ENCODE data around the gene CFAP221. TPM values are rescaled to one million over a fixed set of nuclear protein-coding genes. Genes with fewer than 3 reads are reported as not detected.
"Not testable (repeated sequence)": the region's sequence is repeated elsewhere in the genome, so short reads cannot be mapped to it uniquely, and the experiment has no call there.

Gene CFAP221
- total RNA-seq, 5 donors from 2014 or later (not counting 1 experiment from before 2014, with no cell fraction given) = not detected

- Histone ChIP-seq H3K4me3 (ENCODE audit: control insufficient read depth in 1 of 2, extremely low read depth in 1 of 2, low read length in 1 of 2) (no peak overlapping the region), H3K4me1 (ENCODE audit: control insufficient read depth in 1 of 2, extremely low read depth in 1 of 2, insufficient read depth in 2 of 2, low read length in 2 of 2) (no peaks in the 10 kb centered on the region), H3K36me3 (ENCODE audit: control insufficient read depth in 2 of 2, extremely low read depth in 1 of 2, insufficient read depth in 1 of 2, low read length in 1 of 2) (no peaks in the 10 kb centered on the region), H3K27ac (ENCODE audit: low read length) (no peak overlapping the region), H3K9me3 (no peaks in the 10 kb centered on the region), H3K27me3 (replicated peaks in 1 of 2; ENCODE audit: control insufficient read depth in 2 of 2, extremely low read depth in 1 of 2, insufficient read depth in 2 of 2, low read length in 1 of 2) (peaks cover 0 to 5% of the 10 kb centered on the region in 2 experiments)
- no peaks in the 10 kb centered on the region for H3K4me1 Mint-ChIP-seq
- CTCF ChIA-PET = no interaction called here
- no peak for ATAC-seq (replicated peaks in 1 of 4)
- H3K36me3 Mint-ChIP-seq = no peaks in the 10 kb centered on the region
- WGBS (ENCODE audit: insufficient coverage) = 80% methylated on average over 4 of the region's 4 CpGs
- POLR2A ChIA-PET = no interaction called here
- no peak overlapping the region for H3K27ac Mint-ChIP-seq
- no peaks in the 10 kb centered on the region for H3K9me3 Mint-ChIP-seq
- peaks cover 33 to 35% of the 10 kb centered on the region in 2 donors for H3K27me3 Mint-ChIP-seq
- no peak overlapping the region for H3K4me3 Mint-ChIP-seq
- DNase-seq = no peak
These were observed 60.8 kb downstream of the CFAP221 start for GRCh38 chr2:119605096-119605495.

GRCh38 chr2:119606674-119607073 lies 62.4 kb downstream of the CFAP221 start:
- H3K4me3 Mint-ChIP-seq = no peak overlapping the region
- H3K27me3 ChIP-seq (replicated peaks in 1 of 2; ENCODE audit: control insufficient read depth in 2 of 2, extremely low read depth in 1 of 2, insufficient read depth in 2 of 2, low read length in 1 of 2) = peaks cover 0 to 10% of the 10 kb centered on the region in 2 experiments
- H3K27ac ChIP-seq (ENCODE audit: low read length) = no peak overlapping the region
- ChIA-PET POLR2A (no interaction called here), CTCF (no interaction called here)
- ATAC-seq (replicated peaks in 1 of 4) (no peak), DNase-seq (no peak)
- no peaks in the 10 kb centered on the region for H3K36me3 Mint-ChIP-seq
- WGBS (ENCODE audit: insufficient coverage) = 75% methylated on average over 1 of the region's 1 CpG
- H3K9me3 Mint-ChIP-seq = no peaks in the 10 kb centered on the region
- H3K27me3 Mint-ChIP-seq = peaks cover 37 to 39% of the 10 kb centered on the region in 2 donors
- H3K36me3 ChIP-seq (ENCODE audit: control insufficient read depth in 2 of 2, extremely low read depth in 1 of 2, insufficient read depth in 1 of 2, low read length in 1 of 2) = no peaks in the 10 kb centered on the region
- no peaks in the 10 kb centered on the region for H3K4me1 Mint-ChIP-seq
- H3K4me3 ChIP-seq (ENCODE audit: control insufficient read depth in 1 of 2, extremely low read depth in 1 of 2, low read length in 1 of 2) = no peak overlapping the region
- H3K4me1 ChIP-seq (ENCODE audit: control insufficient read depth in 1 of 2, extremely low read depth in 1 of 2, insufficient read depth in 2 of 2, low read length in 2 of 2) = no peaks in the 10 kb centered on the region
- H3K9me3 ChIP-seq = no peaks in the 10 kb centered on the region
- no peak overlapping the region for H3K27ac Mint-ChIP-seq

GRCh38 chr2:119608553-119608952 lies 64.3 kb downstream of the CFAP221 start:
- no peak overlapping the region for H3K4me3 ChIP-seq (ENCODE audit: control insufficient read depth in 1 of 2, extremely low read depth in 1 of 2, low read length in 1 of 2)
- ATAC-seq (replicated peaks in 1 of 4) (no peak), DNase-seq (no peak)
- Mint-ChIP-seq H3K27me3 (peaks cover 36 to 40% of the 10 kb centered on the region in 2 donors), H3K4me3 (no peak overlapping the region), H3K27ac (no peak overlapping the region), H3K4me1 (no peaks in the 10 kb centered on the region), H3K9me3 (peaks cover 3 to 11% (median 3%) of the 10 kb centered on the region in 3 donors), H3K36me3 (no peaks in the 10 kb centered on the region)
- H3K4me1 ChIP-seq (ENCODE audit: control insufficient read depth in 1 of 2, extremely low read depth in 1 of 2, insufficient read depth in 2 of 2, low read length in 2 of 2) = no peaks in the 10 kb centered on the region
- no peaks in the 10 kb centered on the region for H3K9me3 ChIP-seq
- H3K36me3 ChIP-seq (ENCODE audit: control insufficient read depth in 2 of 2, extremely low read depth in 1 of 2, insufficient read depth in 1 of 2, low read length in 1 of 2) = no peaks in the 10 kb centered on the region
- 56% methylated on average over 1 of the region's 3 CpGs for WGBS (ENCODE audit: insufficient coverage)
- CTCF ChIA-PET = no interaction called here
- peaks cover 0 to 10% of the 10 kb centered on the region in 2 experiments for H3K27me3 ChIP-seq (replicated peaks in 1 of 2; ENCODE audit: control insufficient read depth in 2 of 2, extremely low read depth in 1 of 2, insufficient read depth in 2 of 2, low read length in 1 of 2)
- no peak overlapping the region for H3K27ac ChIP-seq (ENCODE audit: low read length)
- POLR2A ChIA-PET = no interaction called here

GRCh38 chr2:119609337-119609736 lies 65.1 kb downstream of the CFAP221 start:
- H3K27ac Mint-ChIP-seq = no peak overlapping the region

GRCh38 chr2:119614140-119614539 lies 69.9 kb downstream of the CFAP221 start:
- H3K4me1 ChIP-seq (ENCODE audit: control insufficient read depth in 1 of 2, extremely low read depth in 1 of 2, insufficient read depth in 2 of 2, low read length in 2 of 2); POLR2A ChIA-PET; H3K27ac ChIP-seq (ENCODE audit: low read length); CTCF ChIA-PET; H3K27ac Mint-ChIP-seq; H3K4me3 ChIP-seq (ENCODE audit: control insufficient read depth in 1 of 2, extremely low read depth in 1 of 2, low read length in 1 of 2); H3K4me3 Mint-ChIP-seq; DNase-seq; H3K9me3 ChIP-seq; H3K4me1 Mint-ChIP-seq; ATAC-seq (replicated peaks in 1 of 4); H3K36me3 ChIP-seq (ENCODE audit: control insufficient read depth in 2 of 2, extremely low read depth in 1 of 2, insufficient read depth in 1 of 2, low read length in 1 of 2); H3K36me3 Mint-ChIP-seq: not testable (repeated sequence)
- H3K9me3 Mint-ChIP-seq = peaks cover 20 to 35% (median 25%) of the 10 kb centered on the region in 3 donors
- H3K27me3 Mint-ChIP-seq = peaks cover 27 to 33% of the 10 kb centered on the region in 2 donors
- peaks cover 0 to 39% of the 10 kb centered on the region in 2 experiments for H3K27me3 ChIP-seq (replicated peaks in 1 of 2; ENCODE audit: control insufficient read depth in 2 of 2, extremely low read depth in 1 of 2, insufficient read depth in 2 of 2, low read length in 1 of 2)

More at GRCh38 chr2:119609337-119609736, 65.1 kb downstream of the CFAP221 start:
- H3K4me3 ChIP-seq (ENCODE audit: control insufficient read depth in 1 of 2, extremely low read depth in 1 of 2, low read length in 1 of 2) = no peak overlapping the region
- Mint-ChIP-seq H3K27me3 (peaks cover 36 to 37% of the 10 kb centered on the region in 2 donors), H3K36me3 (no peaks in the 10 kb centered on the region), H3K4me3 (no peak overlapping the region), H3K4me1 (no peaks in the 10 kb centered on the region), H3K9me3 (peaks cover 8 to 19% (median 10%) of the 10 kb centered on the region in 3 donors)
- ATAC-seq (replicated peaks in 1 of 4) = no peak
- DNase-seq = no peak
- no peak overlapping the region for H3K27ac ChIP-seq (ENCODE audit: low read length)
- no peaks in the 10 kb centered on the region for H3K36me3 ChIP-seq (ENCODE audit: control insufficient read depth in 2 of 2, extremely low read depth in 1 of 2, insufficient read depth in 1 of 2, low read length in 1 of 2)
- POLR2A ChIA-PET = no interaction called here
- no peaks in the 10 kb centered on the region for H3K4me1 ChIP-seq (ENCODE audit: control insufficient read depth in 1 of 2, extremely low read depth in 1 of 2, insufficient read depth in 2 of 2, low read length in 2 of 2)
- CTCF ChIA-PET = no interaction called here
- peaks cover 0 to 10% of the 10 kb centered on the region in 2 experiments for H3K27me3 ChIP-seq (replicated peaks in 1 of 2; ENCODE audit: control insufficient read depth in 2 of 2, extremely low read depth in 1 of 2, insufficient read depth in 2 of 2, low read length in 1 of 2)
- WGBS (ENCODE audit: insufficient coverage) = no CpG with 5 or more reads among the region's 2 CpGs
- H3K9me3 ChIP-seq = no peaks in the 10 kb centered on the region

GRCh38 chr2:119616421-119616820 lies 72.2 kb downstream of the CFAP221 start:
- H3K9me3 ChIP-seq = no peaks in the 10 kb centered on the region

GRCh38 chr2:119617455-119617854 lies 73.2 kb downstream of the CFAP221 start:
- DNase-seq = no peak
- Mint-ChIP-seq H3K9me3 (peaks cover 20 to 30% (median 21%) of the 10 kb centered on the region in 3 donors), H3K4me3 (no peak overlapping the region), H3K36me3 (no peaks in the 10 kb centered on the region), H3K27me3 (peaks cover 25 to 31% of the 10 kb centered on the region in 2 donors), H3K4me1 (no peaks in the 10 kb centered on the region), H3K27ac (no peak overlapping the region)
- Histone ChIP-seq H3K27ac (ENCODE audit: low read length) (no peak overlapping the region), H3K4me1 (ENCODE audit: control insufficient read depth in 1 of 2, extremely low read depth in 1 of 2, insufficient read depth in 2 of 2, low read length in 2 of 2) (no peaks in the 10 kb centered on the region), H3K36me3 (ENCODE audit: control insufficient read depth in 2 of 2, extremely low read depth in 1 of 2, insufficient read depth in 1 of 2, low read length in 1 of 2) (no peaks in the 10 kb centered on the region), H3K27me3 (replicated peaks in 1 of 2; ENCODE audit: control insufficient read depth in 2 of 2, extremely low read depth in 1 of 2, insufficient read depth in 2 of 2, low read length in 1 of 2) (peaks cover 0 to 31% of the 10 kb centered on the region in 2 experiments), H3K9me3 (no peaks in the 10 kb centered on the region), H3K4me3 (ENCODE audit: control insufficient read depth in 1 of 2, extremely low read depth in 1 of 2, low read length in 1 of 2) (no peak overlapping the region)
- POLR2A ChIA-PET = no interaction called here
- CTCF ChIA-PET = no interaction called here
- WGBS (ENCODE audit: insufficient coverage) = 75% methylated on average over 2 of the region's 2 CpGs
- ATAC-seq (replicated peaks in 1 of 4) = no peak

More at GRCh38 chr2:119616421-119616820, 72.2 kb downstream of the CFAP221 start:
- no peak overlapping the region for H3K27ac ChIP-seq (ENCODE audit: low read length)
- ChIA-PET POLR2A (no interaction called here), CTCF (no interaction called here)
- H3K4me3 ChIP-seq (ENCODE audit: control insufficient read depth in 1 of 2, extremely low read depth in 1 of 2, low read length in 1 of 2) = no peak overlapping the region
- H3K27me3 Mint-ChIP-seq = peaks cover 25 to 32% of the 10 kb centered on the region in 2 donors
- no peak overlapping the region for H3K27ac Mint-ChIP-seq
- peaks cover 0 to 31% of the 10 kb centered on the region in 2 experiments for H3K27me3 ChIP-seq (replicated peaks in 1 of 2; ENCODE audit: control insufficient read depth in 2 of 2, extremely low read depth in 1 of 2, insufficient read depth in 2 of 2, low read length in 1 of 2)
- H3K4me1 Mint-ChIP-seq = no peaks in the 10 kb centered on the region
- WGBS (ENCODE audit: insufficient coverage) = 65% methylated on average over 4 of the region's 6 CpGs
- DNase-seq = no peak
- H3K4me3 Mint-ChIP-seq = no peak overlapping the region
- H3K36me3 ChIP-seq (ENCODE audit: control insufficient read depth in 2 of 2, extremely low read depth in 1 of 2, insufficient read depth in 1 of 2, low read length in 1 of 2) = no peaks in the 10 kb centered on the region
- no peaks in the 10 kb centered on the region for H3K36me3 Mint-ChIP-seq
- no peaks in the 10 kb centered on the region for H3K4me1 ChIP-seq (ENCODE audit: control insufficient read depth in 1 of 2, extremely low read depth in 1 of 2, insufficient read depth in 2 of 2, low read length in 2 of 2)
- peaks cover 20 to 35% (median 25%) of the 10 kb centered on the region in 3 donors for H3K9me3 Mint-ChIP-seq
- no peak for ATAC-seq (replicated peaks in 1 of 4)
